Loucy (cell line): ENCODE results near the gene IFT27.

Source experiments
- EZH2phosphoT487 ChIP-seq: fragments of 200-600 bp; IDR thresholded peaks from 2 replicates; pipeline ENCODE4 v1.6.1; 2018; ENCODE audit warnings: antibody characterized with exemption, mild to moderate bottlenecking, moderate library complexity, borderline replicate concordance
- TF ChIP-seq, protein P1 (sequence below): fragments of 200-600 bp; sonication (generic); conservative IDR thresholded peaks from 2 replicates; pipeline ENCODE4 v1.5.1; 2014; ENCODE audit warnings: mild to moderate bottlenecking, antibody characterized with exemption, low read length

DNA sequence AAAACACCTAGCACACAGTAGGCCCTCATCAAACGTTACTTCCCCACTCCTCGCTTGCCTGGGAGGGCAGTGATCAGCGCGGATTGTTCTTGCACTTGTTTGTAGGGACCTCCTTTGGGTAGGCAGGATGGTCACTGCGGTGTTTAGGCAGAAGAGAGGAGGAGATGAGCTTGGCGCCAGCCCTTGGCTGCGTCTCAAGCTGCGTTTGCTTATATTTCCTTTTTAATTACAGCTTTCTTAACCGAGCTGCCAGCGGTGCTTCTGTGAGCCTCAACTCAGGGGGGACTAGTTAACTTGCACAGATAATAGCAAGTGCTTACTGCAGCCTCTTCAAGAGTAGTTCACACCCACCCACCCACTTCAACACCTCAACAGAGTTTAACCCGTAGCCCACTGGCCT, 15.1 kb downstream of the IFT27 start:
- TF ChIP-seq, protein P1, sequence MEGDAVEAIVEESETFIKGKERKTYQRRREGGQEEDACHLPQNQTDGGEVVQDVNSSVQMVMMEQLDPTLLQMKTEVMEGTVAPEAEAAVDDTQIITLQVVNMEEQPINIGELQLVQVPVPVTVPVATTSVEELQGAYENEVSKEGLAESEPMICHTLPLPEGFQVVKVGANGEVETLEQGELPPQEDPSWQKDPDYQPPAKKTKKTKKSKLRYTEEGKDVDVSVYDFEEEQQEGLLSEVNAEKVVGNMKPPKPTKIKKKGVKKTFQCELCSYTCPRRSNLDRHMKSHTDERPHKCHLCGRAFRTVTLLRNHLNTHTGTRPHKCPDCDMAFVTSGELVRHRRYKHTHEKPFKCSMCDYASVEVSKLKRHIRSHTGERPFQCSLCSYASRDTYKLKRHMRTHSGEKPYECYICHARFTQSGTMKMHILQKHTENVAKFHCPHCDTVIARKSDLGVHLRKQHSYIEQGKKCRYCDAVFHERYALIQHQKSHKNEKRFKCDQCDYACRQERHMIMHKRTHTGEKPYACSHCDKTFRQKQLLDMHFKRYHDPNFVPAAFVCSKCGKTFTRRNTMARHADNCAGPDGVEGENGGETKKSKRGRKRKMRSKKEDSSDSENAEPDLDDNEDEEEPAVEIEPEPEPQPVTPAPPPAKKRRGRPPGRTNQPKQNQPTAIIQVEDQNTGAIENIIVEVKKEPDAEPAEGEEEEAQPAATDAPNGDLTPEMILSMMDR: no peak
- no peak for TF ChIP-seq EZH2phosphoT487
